ENCODE results near the gene TMEM17. TPM values are rescaled to one million over a fixed set of nuclear protein-coding genes. Genes with fewer than 3 reads are reported as not detected.

TMEM17 gene
- total and polyA plus RNA-seq, 2 donors (not counting 3 experiments of a cell fraction or from before 2014, with no cell fraction given): 0.91 to 2.0 TPM

DNA sequence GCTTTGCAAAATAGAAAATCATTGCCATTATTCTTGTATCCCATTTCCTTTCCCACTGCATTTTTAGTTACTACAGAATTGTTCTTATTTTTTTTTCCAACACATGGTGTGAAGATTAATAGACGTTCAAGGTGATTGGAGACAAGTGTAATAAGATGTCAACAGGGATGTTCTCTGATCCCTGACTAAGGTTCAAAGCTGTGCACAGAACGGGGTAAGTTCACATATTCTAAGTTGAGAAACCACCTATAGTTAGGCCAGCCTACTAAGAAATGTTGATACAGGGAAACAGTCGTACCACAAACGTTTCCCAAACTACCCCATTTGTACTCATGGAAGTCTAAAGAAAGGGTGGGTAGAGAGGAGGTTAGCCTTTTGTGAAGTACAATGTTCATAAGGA is 6.4 kb upstream of the TMEM17 start:
- POLR2A ChIA-PET: no interaction called here
- Histone ChIP-seq H3K9ac (replicated peaks; ENCODE audit: extremely low read depth, insufficient read depth, low read length) (no peak overlapping the region), H3K27me3 (ENCODE audit: control insufficient read depth in 2 of 2, insufficient read depth in 2 of 2, low read length in 2 of 2) (no peaks in the 10 kb centered on the region), H3K4me3 (replicated peaks in 1 of 3; ENCODE audit: insufficient read depth in 1 of 3, low read depth in 1 of 3, low read length in 3 of 3) (no peak overlapping the region), H4K20me1 (replicated peaks; ENCODE audit: control insufficient read depth, extremely low read depth, insufficient read depth, low read length) (no peaks in the 10 kb centered on the region), H3K27ac (ENCODE audit: insufficient read depth, low read depth, low read length) (no peak overlapping the region), H3K36me3 (ENCODE audit: control insufficient read depth in 2 of 2, extremely low read depth in 1 of 2, insufficient read depth in 2 of 2, low read length in 2 of 2) (no peaks in the 10 kb centered on the region), H3K9me3 (replicated peaks; ENCODE audit: control insufficient read depth, insufficient read depth, low read length) (no peaks in the 10 kb centered on the region), H3K4me2 (ENCODE audit: insufficient read depth, low read length) (no peak overlapping the region), H2AFZ (ENCODE audit: low read depth, low read length) (no peak overlapping the region), H3K79me2 (ENCODE audit: control insufficient read depth, insufficient read depth, low read length) (no peaks in the 10 kb centered on the region), H3K9me1 (replicated peaks; ENCODE audit: control insufficient read depth, extremely low read depth, insufficient read depth, low read length) (no peaks in the 10 kb centered on the region), H3K4me1 (ENCODE audit: control insufficient read depth, extremely low read depth, insufficient read depth, low read length) (no peaks in the 10 kb centered on the region)
- BruUV-seq (replicated peaks): no TSS peak
- FAIRE-seq (no peak), DNase-seq (ENCODE audit: low read depth, low spot score) (no peak)
- CTCF ChIA-PET: no interaction called here
- intact Hi-C loops (cut with micrococcal nuclease) (no loop called here), dilution Hi-C loops (cut with MboI; ENCODE audit: extremely low pct_ligation_motif_present, low sequenced_read_pairs) (no loop called here)
- TF ChIP-seq EZH2 (IDR thresholded peaks at IDR 0.05; ENCODE audit: borderline replicate concordance, low read depth, low read length, severe bottlenecking) (no peak), JUN (IDR thresholded peaks at IDR 0.05; ENCODE audit: borderline replicate concordance, insufficient read depth, insufficient read length, low read depth) (no peak), POLR2AphosphoS5 (IDR thresholded peaks at IDR 0.05; ENCODE audit: insufficient read depth, low read depth, low read length) (no peak), GATA2 (IDR thresholded peaks at IDR 0.05; ENCODE audit: insufficient read depth, insufficient read length, low read depth, low read length) (no peak), POLR2A (IDR thresholded peaks at IDR 0.05; ENCODE audit: low read depth, low read length) (no peak)
- TF ChIP-seq, protein P1, sequence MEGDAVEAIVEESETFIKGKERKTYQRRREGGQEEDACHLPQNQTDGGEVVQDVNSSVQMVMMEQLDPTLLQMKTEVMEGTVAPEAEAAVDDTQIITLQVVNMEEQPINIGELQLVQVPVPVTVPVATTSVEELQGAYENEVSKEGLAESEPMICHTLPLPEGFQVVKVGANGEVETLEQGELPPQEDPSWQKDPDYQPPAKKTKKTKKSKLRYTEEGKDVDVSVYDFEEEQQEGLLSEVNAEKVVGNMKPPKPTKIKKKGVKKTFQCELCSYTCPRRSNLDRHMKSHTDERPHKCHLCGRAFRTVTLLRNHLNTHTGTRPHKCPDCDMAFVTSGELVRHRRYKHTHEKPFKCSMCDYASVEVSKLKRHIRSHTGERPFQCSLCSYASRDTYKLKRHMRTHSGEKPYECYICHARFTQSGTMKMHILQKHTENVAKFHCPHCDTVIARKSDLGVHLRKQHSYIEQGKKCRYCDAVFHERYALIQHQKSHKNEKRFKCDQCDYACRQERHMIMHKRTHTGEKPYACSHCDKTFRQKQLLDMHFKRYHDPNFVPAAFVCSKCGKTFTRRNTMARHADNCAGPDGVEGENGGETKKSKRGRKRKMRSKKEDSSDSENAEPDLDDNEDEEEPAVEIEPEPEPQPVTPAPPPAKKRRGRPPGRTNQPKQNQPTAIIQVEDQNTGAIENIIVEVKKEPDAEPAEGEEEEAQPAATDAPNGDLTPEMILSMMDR (IDR thresholded peaks at IDR 0.05; ENCODE audit: extremely low read depth in 1 of 2, insufficient read depth in 1 of 2, low read depth in 1 of 2, low read length in 2 of 2): no peak
- TF ChIP-seq, protein P2, sequence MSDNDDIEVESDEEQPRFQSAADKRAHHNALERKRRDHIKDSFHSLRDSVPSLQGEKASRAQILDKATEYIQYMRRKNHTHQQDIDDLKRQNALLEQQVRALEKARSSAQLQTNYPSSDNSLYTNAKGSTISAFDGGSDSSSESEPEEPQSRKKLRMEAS (IDR thresholded peaks at IDR 0.05; ENCODE audit: insufficient read depth, insufficient read length): no peak
